ENCODE data around the gene FBXO17.
A peak's percentile ranks its signal among the peaks of the same experiment; 100 is the strongest.

FBXO17 gene

DNA sequence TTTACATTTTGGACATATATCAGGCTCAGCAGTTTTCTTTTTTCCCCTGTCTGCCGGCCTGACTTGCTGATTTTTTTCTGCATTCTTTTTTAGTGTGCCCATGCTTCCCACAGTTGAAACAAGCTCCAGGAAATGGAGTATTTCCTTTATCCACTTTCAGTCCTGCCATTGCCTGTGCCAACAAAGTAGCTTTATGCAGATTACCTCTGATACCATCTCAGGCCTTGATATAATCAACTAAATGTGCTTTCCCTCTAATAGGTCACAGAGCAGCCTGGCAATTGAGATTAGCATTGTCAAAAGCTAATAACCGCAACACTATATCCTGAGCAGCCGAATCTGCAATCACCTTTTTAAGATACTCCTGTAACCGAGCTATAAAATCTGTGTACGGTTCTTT is 35.6 kb downstream of the FBXO17 start:
- peaks cover 18% of the 10 kb centered on the region for H3K4me1 ChIP-seq (ENCODE audit: insufficient read depth, low read length, poor library complexity, severe bottlenecking)
- H3K4me2 ChIP-seq (ENCODE audit: low read depth, low read length, poor library complexity, severe bottlenecking): peak overlapping the region; percentile 50
- H3K9ac ChIP-seq (ENCODE audit: low read depth, low read length, poor library complexity, severe bottlenecking): peak overlapping the region; percentile 32
- no peaks in the 10 kb centered on the region for H3K79me2 ChIP-seq (ENCODE audit: insufficient read depth, low read length)
- H3K9me3 ChIP-seq (ENCODE audit: insufficient read depth, low read depth, low read length): no peaks in the 10 kb centered on the region
- no peaks in the 10 kb centered on the region for H4K20me1 ChIP-seq (ENCODE audit: insufficient read depth, low read length, poor library complexity, severe bottlenecking)
- H3K4me3 ChIP-seq (ENCODE audit: low read length, poor library complexity, severe bottlenecking): peak overlapping the region; percentile 8
- no peak overlapping the region for H2AFZ ChIP-seq (ENCODE audit: low read length)
- H3F3A ChIP-seq (ENCODE audit: low read depth): no peaks in the 10 kb centered on the region
- no peak for TF ChIP-seq EZH2phosphoT487 (IDR thresholded peaks at IDR 0.05; ENCODE audit: borderline replicate concordance)
- TF ChIP-seq, protein P1, sequence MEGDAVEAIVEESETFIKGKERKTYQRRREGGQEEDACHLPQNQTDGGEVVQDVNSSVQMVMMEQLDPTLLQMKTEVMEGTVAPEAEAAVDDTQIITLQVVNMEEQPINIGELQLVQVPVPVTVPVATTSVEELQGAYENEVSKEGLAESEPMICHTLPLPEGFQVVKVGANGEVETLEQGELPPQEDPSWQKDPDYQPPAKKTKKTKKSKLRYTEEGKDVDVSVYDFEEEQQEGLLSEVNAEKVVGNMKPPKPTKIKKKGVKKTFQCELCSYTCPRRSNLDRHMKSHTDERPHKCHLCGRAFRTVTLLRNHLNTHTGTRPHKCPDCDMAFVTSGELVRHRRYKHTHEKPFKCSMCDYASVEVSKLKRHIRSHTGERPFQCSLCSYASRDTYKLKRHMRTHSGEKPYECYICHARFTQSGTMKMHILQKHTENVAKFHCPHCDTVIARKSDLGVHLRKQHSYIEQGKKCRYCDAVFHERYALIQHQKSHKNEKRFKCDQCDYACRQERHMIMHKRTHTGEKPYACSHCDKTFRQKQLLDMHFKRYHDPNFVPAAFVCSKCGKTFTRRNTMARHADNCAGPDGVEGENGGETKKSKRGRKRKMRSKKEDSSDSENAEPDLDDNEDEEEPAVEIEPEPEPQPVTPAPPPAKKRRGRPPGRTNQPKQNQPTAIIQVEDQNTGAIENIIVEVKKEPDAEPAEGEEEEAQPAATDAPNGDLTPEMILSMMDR (conservative IDR thresholded peaks at IDR 0.05; ENCODE audit: low read length): no peak
- no peaks in the 10 kb centered on the region for H3K9me2 ChIP-seq (replicated peaks; ENCODE audit: low read depth, low read length)
- no peaks in the 10 kb centered on the region for H3K36me3 ChIP-seq (ENCODE audit: insufficient read depth, low read length)
- H3K27me3 ChIP-seq (ENCODE audit: insufficient read depth, low read length, poor library complexity, severe bottlenecking): no peaks in the 10 kb centered on the region

DNA sequence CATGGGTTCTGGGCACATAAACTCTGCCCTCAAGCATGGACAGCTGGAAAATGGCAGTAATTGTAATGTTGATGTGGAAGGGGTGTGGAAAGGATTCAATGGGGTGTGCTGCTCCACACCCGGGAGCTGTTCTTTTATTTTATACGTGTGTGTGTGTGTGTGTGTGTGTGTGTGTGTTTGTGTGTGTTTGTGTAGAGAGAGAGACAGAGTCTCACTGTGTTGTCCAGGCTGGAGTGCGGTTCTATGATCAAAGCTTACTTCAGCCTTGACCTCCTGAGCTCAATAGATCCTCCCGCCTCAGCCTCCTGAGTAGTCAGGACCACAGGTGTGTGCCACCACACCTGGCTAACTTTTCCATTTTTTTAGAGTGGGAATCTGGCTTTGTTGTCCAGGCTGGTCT is 42.0 kb downstream of the FBXO17 start:
- Histone ChIP-seq H3K79me2 (ENCODE audit: insufficient read depth, low read length) (peaks cover 30% of the 10 kb centered on the region), H3K36me3 (ENCODE audit: insufficient read depth, low read length) (no peaks in the 10 kb centered on the region), H3K4me1 (ENCODE audit: insufficient read depth, low read length, poor library complexity, severe bottlenecking) (peaks cover 16% of the 10 kb centered on the region), H3K9ac (ENCODE audit: low read depth, low read length, poor library complexity, severe bottlenecking) (no peak overlapping the region), H3K9me3 (ENCODE audit: insufficient read depth, low read depth, low read length) (no peaks in the 10 kb centered on the region), H3K4me3 (ENCODE audit: low read length, poor library complexity, severe bottlenecking) (no peak overlapping the region), H3F3A (ENCODE audit: low read depth) (no peaks in the 10 kb centered on the region), H2AFZ (ENCODE audit: low read length) (no peak overlapping the region), H3K27me3 (ENCODE audit: insufficient read depth, low read length, poor library complexity, severe bottlenecking) (no peaks in the 10 kb centered on the region), H3K9me2 (replicated peaks; ENCODE audit: low read depth, low read length) (no peaks in the 10 kb centered on the region), H4K20me1 (ENCODE audit: insufficient read depth, low read length, poor library complexity, severe bottlenecking) (peaks cover 5% of the 10 kb centered on the region), H3K4me2 (ENCODE audit: low read depth, low read length, poor library complexity, severe bottlenecking) (no peak overlapping the region)
- TF ChIP-seq EZH2phosphoT487 (IDR thresholded peaks at IDR 0.05; ENCODE audit: borderline replicate concordance): no peak
- TF ChIP-seq, protein P1 (conservative IDR thresholded peaks at IDR 0.05; ENCODE audit: low read length): no peak

DNA sequence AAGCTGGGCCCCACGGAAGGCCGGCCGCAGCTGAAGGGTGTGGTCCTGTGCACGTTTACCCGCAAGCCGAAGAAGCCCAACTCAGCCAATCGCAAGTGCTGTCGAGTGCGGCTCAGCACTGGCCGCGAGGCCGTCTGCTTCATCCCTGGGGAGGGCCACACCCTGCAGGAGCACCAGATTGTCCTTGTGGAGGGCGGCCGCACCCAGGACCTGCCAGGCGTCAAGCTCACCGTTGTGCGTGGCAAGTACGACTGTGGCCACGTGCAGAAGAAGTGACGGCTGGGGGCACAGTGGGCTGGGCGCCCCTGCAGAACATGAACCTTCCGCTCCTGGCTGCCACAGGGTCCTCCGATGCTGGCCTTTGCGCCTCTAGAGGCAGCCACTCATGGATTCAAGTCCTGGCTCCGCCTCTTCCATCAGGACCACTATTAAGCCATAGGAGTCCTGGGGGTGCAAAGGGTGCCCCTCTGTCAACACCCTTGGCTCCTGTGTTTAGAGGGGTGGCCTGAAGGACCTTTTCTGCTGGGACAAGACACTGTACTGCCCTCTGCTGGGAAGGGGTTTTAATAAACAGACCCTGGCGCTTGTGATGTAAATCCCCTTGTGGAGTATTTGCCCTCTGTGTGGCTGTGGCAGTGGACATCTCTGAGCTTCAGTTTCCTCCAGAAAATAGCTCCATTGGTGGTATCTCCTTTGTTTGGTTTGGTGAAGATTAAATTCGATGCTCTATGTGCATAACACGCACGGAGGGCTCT is 42.9 kb downstream of the FBXO17 start:
- Histone ChIP-seq H3K9ac (ENCODE audit: low read depth, low read length, poor library complexity, severe bottlenecking) (no peak overlapping the region), H3F3A (ENCODE audit: low read depth) (no peaks in the 10 kb centered on the region), H3K4me3 (ENCODE audit: low read length, poor library complexity, severe bottlenecking) (no peak overlapping the region), H4K20me1 (ENCODE audit: insufficient read depth, low read length, poor library complexity, severe bottlenecking) (peaks cover 5% of the 10 kb centered on the region), H3K79me2 (ENCODE audit: insufficient read depth, low read length) (peaks cover 34% of the 10 kb centered on the region), H3K4me1 (ENCODE audit: insufficient read depth, low read length, poor library complexity, severe bottlenecking) (peaks cover 19% of the 10 kb centered on the region), H2AFZ (ENCODE audit: low read length) (no peak overlapping the region), H3K9me2 (replicated peaks; ENCODE audit: low read depth, low read length) (no peaks in the 10 kb centered on the region), H3K4me2 (ENCODE audit: low read depth, low read length, poor library complexity, severe bottlenecking) (peak overlapping the region; percentile 85), H3K27me3 (ENCODE audit: insufficient read depth, low read length, poor library complexity, severe bottlenecking) (no peaks in the 10 kb centered on the region), H3K9me3 (ENCODE audit: insufficient read depth, low read depth, low read length) (no peaks in the 10 kb centered on the region), H3K36me3 (ENCODE audit: insufficient read depth, low read length) (no peaks in the 10 kb centered on the region)
- TF ChIP-seq, protein P1 (conservative IDR thresholded peaks at IDR 0.05; ENCODE audit: low read length): peak; percentile 68
- no peak for TF ChIP-seq EZH2phosphoT487 (IDR thresholded peaks at IDR 0.05; ENCODE audit: borderline replicate concordance)
